ENCODE data around the gene TMEM237. TPM values are rescaled to one million over a fixed set of nuclear protein-coding genes. Genes with fewer than 3 reads are reported as not detected.

TMEM237 gene
- total and polyA plus RNA-seq, 12 donors, result 8.7 to 25.0 (median 18.2) TPM

DNA sequence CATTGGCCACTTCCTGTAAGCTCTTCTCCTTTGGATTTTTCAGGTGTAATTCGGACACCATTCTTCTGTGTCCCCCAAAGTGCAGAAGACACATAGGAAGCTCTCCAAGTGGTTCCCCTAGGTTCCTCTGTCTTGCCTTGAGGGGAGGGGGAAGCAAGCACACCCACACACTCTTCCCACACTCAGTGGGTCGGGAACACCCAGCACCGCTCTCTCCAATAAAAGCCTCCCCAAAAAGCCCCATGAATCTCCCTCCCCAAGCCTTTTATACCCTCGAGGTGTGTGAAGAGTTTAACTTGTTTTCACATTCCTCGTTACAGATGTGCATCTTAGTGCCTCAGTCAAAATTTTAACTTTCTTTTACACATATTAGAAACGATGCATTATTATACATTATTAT, 9.9 kb upstream of the TMEM237 start:
- Histone ChIP-seq H3K27ac (peak overlapping the region in 3 of 10 donors; percentile 14 to 73 (median 61)), H3K36me3 (no peaks in the 10 kb centered on the region), H3K4me1 (peaks cover 0 to 14% (median 0%) of the 10 kb centered on the region in 9 donors), H3K9me3 (no peaks in the 10 kb centered on the region), H3K27me3 (no peaks in the 10 kb centered on the region), H3K4me3 (no peak overlapping the region)
- ATAC-seq (no peak), DNase-seq (no peak)
- intact Hi-C loops (cut with DNase I), result no loop called here
- no peak for TF ChIP-seq CTCF (IDR thresholded peaks at IDR 0.05)
- WGBS, 2 donors, result 91% methylated on average over 6 of the region's 6 CpGs

- H3K4me3 ChIP-seq, result no peak overlapping the region
- no peak overlapping the region for H3K27ac ChIP-seq
- no peak for TF ChIP-seq CTCF (IDR thresholded peaks at IDR 0.05)
- no peaks in the 10 kb centered on the region for H3K27me3 ChIP-seq
- H3K9me3 ChIP-seq, result no peaks in the 10 kb centered on the region
- DNase-seq, result no peak
- no peaks in the 10 kb centered on the region for H3K36me3 ChIP-seq
- peaks cover 0 to 6% (median 0%) of the 10 kb centered on the region in 9 donors for H3K4me1 ChIP-seq
- 92 to 97% methylated on average over 2 of the region's 2 CpGs for WGBS, 2 donors
- intact Hi-C loops (cut with DNase I), result loop anchor here in 1 of 10 donors (10.0 kb wide), 1 partner anchor 245 kb away; no protein-coding TSS in a partner anchor
- no peak for ATAC-seq
These were observed 6.1 kb upstream of the TMEM237 start for GRCh38 chr2:201649442-201649841.

- 89 to 93% methylated on average over 5 of the region's 5 CpGs for WGBS, 2 donors
- no peak for TF ChIP-seq CTCF (IDR thresholded peaks at IDR 0.05)
- Histone ChIP-seq H3K9me3 (no peaks in the 10 kb centered on the region), H3K4me3 (no peak overlapping the region), H3K36me3 (no peaks in the 10 kb centered on the region), H3K27me3 (no peaks in the 10 kb centered on the region), H3K27ac (no peak overlapping the region), H3K4me1 (peaks cover 0 to 15% (median 7%) of the 10 kb centered on the region in 9 donors)
- no peak for ATAC-seq
- intact Hi-C loops (cut with DNase I), result loop anchor here in 1 of 10 donors (10.0 kb wide), 1 partner anchor 243 kb away; no protein-coding TSS in a partner anchor
- DNase-seq, result no peak
These were observed 4.1 kb upstream of the TMEM237 start for GRCh38 chr2:201647431-201647830.

GRCh38 chr2:201644001-201644400, 698 bp upstream of the TMEM237 start:
- DNase-seq, result peak in 1 of 2 donors; percentile 12
- peaks cover 0 to 9% (median 0%) of the 10 kb centered on the region in 9 donors for H3K36me3 ChIP-seq
- H3K27ac ChIP-seq, result peak overlapping the region; percentile 0 to 96 (median 93)
- no peaks in the 10 kb centered on the region for H3K27me3 ChIP-seq
- H3K9me3 ChIP-seq, result no peaks in the 10 kb centered on the region
- intact Hi-C loops (cut with DNase I), result loop anchor here in 1 of 10 donors (10.0 kb wide), 1 partner anchor 239 kb away; no protein-coding TSS in a partner anchor
- peak in 3 of 8 donors; percentile 2 to 18 (median 4) for ATAC-seq
- no peak for TF ChIP-seq CTCF (IDR thresholded peaks at IDR 0.05)
- H3K4me1 ChIP-seq, result peaks cover 0 to 22% (median 12%) of the 10 kb centered on the region in 9 donors
- 36 to 39% methylated on average over 8 of the region's 8 CpGs for WGBS, 2 donors
- H3K4me3 ChIP-seq, result peak overlapping the region in 8 of 10 donors; percentile 6 to 96 (median 88)
